Uterus (tissue), 2 donors: ENCODE measurements around the gene C5orf15.

ENCODE experiments used
- POLR2A ChIP-seq, 2 donors: fragments of 450-650 bp; IDR thresholded peaks; one replicate each; pipeline ENCODE4 v1.6.1; 2016; ENCODE audit warnings: antibody characterized with exemption in 2 of 2, mild to moderate bottlenecking in 1 of 2, moderate library complexity in 1 of 2
- TF ChIP-seq, protein P1 (sequence below), 4 experiments: fragments of 200-600 bp in 2 of 4; fragments of 450-650 bp in 2 of 4; sonication (generic) in 2 of 4; IDR thresholded peaks; one replicate each; pipeline ENCODE4 v1.5.1; 2016 to 2019; ENCODE audit warnings: antibody characterized with exemption in 4 of 4, mild to moderate bottlenecking in 2 of 4, moderate library complexity in 1 of 4

DNA sequence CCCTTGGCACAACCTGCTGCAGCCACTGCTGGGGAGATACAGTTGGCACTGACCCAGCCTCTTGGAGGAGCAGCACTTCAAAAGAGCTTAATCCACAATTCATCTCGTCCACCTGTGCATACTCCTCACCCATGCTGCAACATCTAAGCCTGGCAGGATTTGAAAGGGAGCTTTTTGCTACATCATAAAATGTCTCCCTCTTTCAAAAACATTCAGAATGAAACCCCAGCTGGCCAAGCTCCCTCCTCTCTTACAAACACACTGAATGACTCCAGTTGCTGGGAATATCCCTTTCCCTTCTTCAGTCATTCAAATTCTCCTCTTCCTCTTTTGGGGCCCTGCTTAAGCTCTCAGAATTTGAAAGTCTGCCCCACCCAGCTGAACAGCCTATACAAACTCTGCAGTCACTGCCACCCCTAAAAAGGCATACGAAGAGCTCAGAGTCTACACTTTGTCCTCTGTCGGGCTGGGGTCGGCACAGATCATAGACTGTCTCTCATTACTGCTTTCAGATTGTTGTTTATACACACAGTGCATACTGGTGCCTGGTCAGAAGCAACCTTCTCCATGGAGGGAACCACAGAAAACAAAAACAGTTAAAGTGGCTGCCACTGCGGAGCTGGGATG is 8.8 kb upstream of the C5orf15 start:
- TF ChIP-seq POLR2A (IDR thresholded peaks at IDR 0.05): no peak
- TF ChIP-seq, protein P1, sequence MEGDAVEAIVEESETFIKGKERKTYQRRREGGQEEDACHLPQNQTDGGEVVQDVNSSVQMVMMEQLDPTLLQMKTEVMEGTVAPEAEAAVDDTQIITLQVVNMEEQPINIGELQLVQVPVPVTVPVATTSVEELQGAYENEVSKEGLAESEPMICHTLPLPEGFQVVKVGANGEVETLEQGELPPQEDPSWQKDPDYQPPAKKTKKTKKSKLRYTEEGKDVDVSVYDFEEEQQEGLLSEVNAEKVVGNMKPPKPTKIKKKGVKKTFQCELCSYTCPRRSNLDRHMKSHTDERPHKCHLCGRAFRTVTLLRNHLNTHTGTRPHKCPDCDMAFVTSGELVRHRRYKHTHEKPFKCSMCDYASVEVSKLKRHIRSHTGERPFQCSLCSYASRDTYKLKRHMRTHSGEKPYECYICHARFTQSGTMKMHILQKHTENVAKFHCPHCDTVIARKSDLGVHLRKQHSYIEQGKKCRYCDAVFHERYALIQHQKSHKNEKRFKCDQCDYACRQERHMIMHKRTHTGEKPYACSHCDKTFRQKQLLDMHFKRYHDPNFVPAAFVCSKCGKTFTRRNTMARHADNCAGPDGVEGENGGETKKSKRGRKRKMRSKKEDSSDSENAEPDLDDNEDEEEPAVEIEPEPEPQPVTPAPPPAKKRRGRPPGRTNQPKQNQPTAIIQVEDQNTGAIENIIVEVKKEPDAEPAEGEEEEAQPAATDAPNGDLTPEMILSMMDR (IDR thresholded peaks at IDR 0.05): no peak
